OCI-LY7 (cell line): Measurements from ENCODE around the gene VAPB.

ENCODE experiments used
- CTCF ChIP-seq: fragments of 200-600 bp; sonication (generic); conservative IDR thresholded peaks from 2 replicates; pipeline ENCODE4 v1.5.1; 2014; ENCODE audit warnings: mild to moderate bottlenecking, antibody characterized with exemption, low read length, moderate library complexity, mixed read lengths
- EZH2phosphoT487 ChIP-seq: fragments of 200-600 bp; sonication (generic); IDR thresholded peaks from 2 replicates; pipeline ENCODE4 v1.6.1; 2018; ENCODE audit warnings: low read depth, borderline replicate concordance, mild to moderate bottlenecking, mixed run types, antibody characterized with exemption, low read length, moderate library complexity, mixed read lengths

- TF ChIP-seq CTCF (no peak), EZH2phosphoT487 (no peak)
Observed at GRCh38 chr20:58399926-58400325, 10.9 kb downstream of the VAPB start.
